Pancreas (tissue), 10 donors: Measurements from ENCODE around the gene RHOU. TPM values are rescaled to one million over a fixed set of nuclear protein-coding genes. Genes with fewer than 3 reads are reported as not detected.

Experiments used
- ATAC-seq, 4 donors: fragments of 200-7000 bp; cut with Tn5 transposase; one replicate each; pipeline versions ENCODE4 v1.8.0 to v1.9.1; 2020; ENCODE audit warnings: mild to moderate bottlenecking in 4 of 4, moderate library complexity in 4 of 4
- DNase-seq, 6 donors: peaks; one replicate each; pipeline ENCODE4 v3.0.0-alpha.2; 2020
- FAIRE-seq: peaks from 2 replicates; lab custom pipeline; 2012; peaks lifted over from hg19 to GRCh38; lab: Jason Lieb, UNC
- H3K27ac ChIP-seq, 4 donors: fragments of 200-600 bp; sonication (generic); 1 replicate in 3 of 4; 2 replicates in 1 of 4; pipeline versions ENCODE4 v1.5.0 to v1.8.0; 2020
- H3K27me3 ChIP-seq, 4 donors: fragments of 200-600 bp; one replicate each; pipeline ENCODE4 v1.8.0; 2021
- H3K36me3 ChIP-seq, 3 donors: fragments of 200-600 bp; sonication (generic) in 1 of 3; one replicate each; pipeline versions ENCODE4 v1.5.0 to v1.8.0; 2020 to 2021
- H3K4me1 ChIP-seq, 3 donors: fragments of 200-600 bp; one replicate each; pipeline ENCODE4 v1.8.0; 2021
- H3K4me3 ChIP-seq, 4 donors: fragments of 200-600 bp; sonication (generic) in 2 of 4; one replicate each; pipeline versions ENCODE4 v1.5.0 to v1.8.0; 2020 to 2021
- H3K9me3 ChIP-seq, 4 donors: fragments of 200-600 bp; one replicate each; pipeline ENCODE4 v1.8.0; 2021
- CTCF ChIP-seq, 4 donors: fragments of 200-600 bp; sonication (generic) in 3 of 4; IDR thresholded peaks; one replicate each; pipeline versions ENCODE4 v1.5.0 to v1.8.0; 2021; ENCODE audit warnings: antibody characterized with exemption in 4 of 4
- WGBS, 2 donors: extraction: QIAGEN DNeasy Blood & Tissue Kit; methylation state at CpG; one replicate each; pipeline ENCODE4 v1.1.7; 2013; 5-methylcytosine and 5-hydroxymethylcytosine counted together
- intact Hi-C, 3 donors: fragments of 100-400 bp; cut with DNase I; formaldehyde crosslinking; loops; one replicate each; pipeline versions ENCODE4 v1.11.1 to v1.14.2; 2022
- polyA plus RNA-seq, 2 donors: library from polyadenylated mRNA; stranded (reverse); fragments of 200-250 nt; gene quantifications; one replicate each; pipeline ENCODE4 v1.2.3, GENCODE V29; 2013
- total RNA-seq, 6 donors: library from RNA; stranded (reverse); fragmentation: NEBNext Ultra II Directional in 4 of 6; extraction: Animal tissue kit (Norgen Biotek cat#: 25700) in 4 of 6; gene quantifications; one replicate each; pipeline versions ENCODE4 v1.2.1 to v1.2.4, GENCODE V29; 2021 to 2023
- donor health status: healthy with polysubstance abuse.
- donor health status: DM: no; HTN: no; CAD: no; lungs with moderate emphysema.
- donor health status: DM: no; HTN: no; CAD: no.
- donor health status: control.
- donor health status: control.
- donor health status: Bipolar disorder and iron deficiency.
- donor health status: DM: yes; HTN: yes; CAD: no.
- donor health status: DM: no; HTN: no; CAD: no.
- donor health status: DM: no; HTN: no; CAD: no.
- donor health status: DM: yes; HTN: yes; CAD: no.

Gene RHOU
- total and polyA plus RNA-seq, 8 donors, result 5.4 to 14.1 (median 9.8) TPM

- H3K4me3 ChIP-seq, result no peak overlapping the region
- H3K27me3 ChIP-seq, result no peaks in the 10 kb centered on the region
- FAIRE-seq (no peak), ATAC-seq (no peak), DNase-seq (no peak)
- no peaks in the 10 kb centered on the region for H3K4me1 ChIP-seq
- no peaks in the 10 kb centered on the region for H3K9me3 ChIP-seq
- no peaks in the 10 kb centered on the region for H3K36me3 ChIP-seq
- intact Hi-C loops, result no loop called here
- no peak for TF ChIP-seq CTCF (IDR thresholded peaks at IDR 0.05)
- no peak overlapping the region for H3K27ac ChIP-seq
- WGBS, 2 donors, result 84 to 87% methylated on average over 5 of the region's 5 CpGs
Measured at GRCh38 chr1:228794810-228795209, 59.5 kb downstream of the RHOU start.

- Histone ChIP-seq H3K4me1 (peaks cover 0 to 2% (median 0%) of the 10 kb centered on the region in 3 donors), H3K27ac (no peak overlapping the region), H3K36me3 (no peaks in the 10 kb centered on the region), H3K9me3 (no peaks in the 10 kb centered on the region), H3K4me3 (no peak overlapping the region), H3K27me3 (no peaks in the 10 kb centered on the region)
- intact Hi-C loops, result no loop called here
- TF ChIP-seq CTCF (IDR thresholded peaks at IDR 0.05), result no peak
- DNase-seq, result no peak
- WGBS, 2 donors, result 72 to 75% methylated on average over 4 of the region's 4 CpGs
- FAIRE-seq, result no peak
- ATAC-seq, result no peak
Measured at GRCh38 chr1:228795596-228795995, 60.3 kb downstream of the RHOU start.

Other genes with a start within 250 kb of the RHOU start
- 10 to 100 TPM; 50.7 to 60.2 (median 54.1) TPM for gene RNF187, start 248.1 kb upstream of the RHOU start, total RNA-seq
- 10 to 100 TPM; 16.0 to 23.2 TPM for gene RNF187, start 248.1 kb upstream of the RHOU start, polyA plus RNA-seq